ENCODE results near the gene ICAM1.

DNA sequence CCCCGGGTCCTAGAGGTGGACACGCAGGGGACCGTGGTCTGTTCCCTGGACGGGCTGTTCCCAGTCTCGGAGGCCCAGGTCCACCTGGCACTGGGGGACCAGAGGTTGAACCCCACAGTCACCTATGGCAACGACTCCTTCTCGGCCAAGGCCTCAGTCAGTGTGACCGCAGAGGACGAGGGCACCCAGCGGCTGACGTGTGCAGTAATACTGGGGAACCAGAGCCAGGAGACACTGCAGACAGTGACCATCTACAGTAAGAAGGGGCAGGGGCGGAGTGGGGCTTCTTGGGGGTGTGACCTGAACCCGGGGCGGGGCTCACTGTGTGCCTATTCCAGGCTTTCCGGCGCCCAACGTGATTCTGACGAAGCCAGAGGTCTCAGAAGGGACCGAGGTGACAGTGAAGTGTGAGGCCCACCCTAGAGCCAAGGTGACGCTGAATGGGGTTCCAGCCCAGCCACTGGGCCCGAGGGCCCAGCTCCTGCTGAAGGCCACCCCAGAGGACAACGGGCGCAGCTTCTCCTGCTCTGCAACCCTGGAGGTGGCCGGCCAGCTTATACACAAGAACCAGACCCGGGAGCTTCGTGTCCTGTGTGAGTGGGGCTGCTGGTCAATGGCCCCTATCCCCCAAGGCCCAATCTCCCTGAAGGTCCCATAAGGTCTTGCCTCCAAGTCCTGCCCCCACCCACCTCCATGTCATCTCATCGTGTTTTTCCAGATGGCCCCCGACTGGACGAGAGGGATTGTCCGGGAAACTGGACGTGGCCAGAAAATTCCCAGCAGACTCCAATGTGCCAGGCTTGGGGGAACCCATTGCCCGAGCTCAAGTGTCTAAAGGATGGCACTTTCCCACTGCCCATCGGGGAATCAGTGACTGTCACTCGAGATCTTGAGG is 13.4 kb downstream of the ICAM1 start:
- TF ChIP-seq, protein P1, sequence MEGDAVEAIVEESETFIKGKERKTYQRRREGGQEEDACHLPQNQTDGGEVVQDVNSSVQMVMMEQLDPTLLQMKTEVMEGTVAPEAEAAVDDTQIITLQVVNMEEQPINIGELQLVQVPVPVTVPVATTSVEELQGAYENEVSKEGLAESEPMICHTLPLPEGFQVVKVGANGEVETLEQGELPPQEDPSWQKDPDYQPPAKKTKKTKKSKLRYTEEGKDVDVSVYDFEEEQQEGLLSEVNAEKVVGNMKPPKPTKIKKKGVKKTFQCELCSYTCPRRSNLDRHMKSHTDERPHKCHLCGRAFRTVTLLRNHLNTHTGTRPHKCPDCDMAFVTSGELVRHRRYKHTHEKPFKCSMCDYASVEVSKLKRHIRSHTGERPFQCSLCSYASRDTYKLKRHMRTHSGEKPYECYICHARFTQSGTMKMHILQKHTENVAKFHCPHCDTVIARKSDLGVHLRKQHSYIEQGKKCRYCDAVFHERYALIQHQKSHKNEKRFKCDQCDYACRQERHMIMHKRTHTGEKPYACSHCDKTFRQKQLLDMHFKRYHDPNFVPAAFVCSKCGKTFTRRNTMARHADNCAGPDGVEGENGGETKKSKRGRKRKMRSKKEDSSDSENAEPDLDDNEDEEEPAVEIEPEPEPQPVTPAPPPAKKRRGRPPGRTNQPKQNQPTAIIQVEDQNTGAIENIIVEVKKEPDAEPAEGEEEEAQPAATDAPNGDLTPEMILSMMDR (IDR thresholded peaks at IDR 0.05), result no peak
- no peak for TF ChIP-seq POLR2A (IDR thresholded peaks at IDR 0.05)
